Measurements from ENCODE around the gene CACNA1E. TPM values are rescaled to one million over a fixed set of nuclear protein-coding genes. Genes with fewer than 3 reads are reported as not detected.

Gene CACNA1E
- total RNA-seq, 1 donor from 2014 or later: 0.24 TPM

GRCh38 chr1:181732218-181732990 lies 249.1 kb downstream of the CACNA1E start:
- intact Hi-C loops (cut with DNase I): no loop called here
- no peak for DNase-seq (ENCODE audit: low spot score)

GRCh38 chr1:181733486-181733885 lies 250.2 kb downstream of the CACNA1E start:
- DNase-seq (ENCODE audit: low spot score): no peak
- intact Hi-C loops (cut with DNase I): no loop called here

GRCh38 chr1:181737056-181737455 lies 253.7 kb downstream of the CACNA1E start:
- intact Hi-C loops (cut with DNase I): no loop called here

GRCh38 chr1:181739214-181739613 lies 255.9 kb downstream of the CACNA1E start:
- intact Hi-C loops (cut with DNase I): no loop called here
- no peak for DNase-seq (ENCODE audit: low spot score)

More at GRCh38 chr1:181737056-181737455, 253.7 kb downstream of the CACNA1E start:
- DNase-seq (ENCODE audit: low spot score): no peak

- DNase-seq (ENCODE audit: low spot score): no peak
- intact Hi-C loops (cut with DNase I): no loop called here
Measured at GRCh38 chr1:181742426-181742825, 259.1 kb downstream of the CACNA1E start.

GRCh38 chr1:181743878-181744312 lies 260.6 kb downstream of the CACNA1E start:
- intact Hi-C loops (cut with DNase I): no loop called here
- DNase-seq (ENCODE audit: low spot score): no peak

- intact Hi-C loops (cut with DNase I): no loop called here
- no peak for DNase-seq (ENCODE audit: low spot score)
Measured at GRCh38 chr1:181746224-181746623, 262.9 kb downstream of the CACNA1E start.

GRCh38 chr1:181748013-181748412 lies 264.7 kb downstream of the CACNA1E start:
- intact Hi-C loops (cut with DNase I): no loop called here
- no peak for DNase-seq (ENCODE audit: low spot score)

GRCh38 chr1:181754103-181754502 lies 270.8 kb downstream of the CACNA1E start:
- intact Hi-C loops (cut with DNase I): no loop called here
- DNase-seq (ENCODE audit: low spot score): no peak

- no peak for DNase-seq (ENCODE audit: low spot score)
- intact Hi-C loops (cut with DNase I): no loop called here
Measured at GRCh38 chr1:181759481-181759880, 276.2 kb downstream of the CACNA1E start.

- intact Hi-C loops (cut with DNase I): no loop called here
Measured at GRCh38 chr1:181763736-181764135, 280.4 kb downstream of the CACNA1E start.

GRCh38 chr1:181765451-181766026 lies 282.2 kb downstream of the CACNA1E start:
- DNase-seq (ENCODE audit: low spot score): no peak
- intact Hi-C loops (cut with DNase I): no loop called here

More at GRCh38 chr1:181763736-181764135, 280.4 kb downstream of the CACNA1E start:
- no peak for DNase-seq (ENCODE audit: low spot score)

GRCh38 chr1:181767001-181767708 lies 283.8 kb downstream of the CACNA1E start:
- intact Hi-C loops (cut with DNase I): no loop called here

GRCh38 chr1:181768211-181768929 lies 285.1 kb downstream of the CACNA1E start:
- intact Hi-C loops (cut with DNase I): no loop called here

More at GRCh38 chr1:181767001-181767708, 283.8 kb downstream of the CACNA1E start:
- DNase-seq (ENCODE audit: low spot score): no peak

GRCh38 chr1:181768930-181769280 lies 285.6 kb downstream of the CACNA1E start:
- intact Hi-C loops (cut with DNase I): no loop called here
- DNase-seq (ENCODE audit: low spot score): no peak

More at GRCh38 chr1:181768211-181768929, 285.1 kb downstream of the CACNA1E start:
- DNase-seq (ENCODE audit: low spot score): no peak

GRCh38 chr1:181769846-181770245 lies 286.5 kb downstream of the CACNA1E start:
- no peak for DNase-seq (ENCODE audit: low spot score)
- intact Hi-C loops (cut with DNase I): no loop called here

- intact Hi-C loops (cut with DNase I): no loop called here
- no peak for DNase-seq (ENCODE audit: low spot score)
Measured at GRCh38 chr1:181772714-181773113, 289.4 kb downstream of the CACNA1E start.

- intact Hi-C loops (cut with DNase I): no loop called here
- DNase-seq (ENCODE audit: low spot score): no peak
Measured at GRCh38 chr1:181776044-181776443, 292.7 kb downstream of the CACNA1E start.

- no peak for DNase-seq (ENCODE audit: low spot score)
- intact Hi-C loops (cut with DNase I): no loop called here
Measured at GRCh38 chr1:181777286-181777685, 294.0 kb downstream of the CACNA1E start.

GRCh38 chr1:181777812-181778211 lies 294.5 kb downstream of the CACNA1E start:
- DNase-seq (ENCODE audit: low spot score): no peak
- intact Hi-C loops (cut with DNase I): no loop called here

Measured in cardiac septum (tissue), 1 donor.